ENCODE measurements around the gene ILRUN. TPM values are rescaled to one million over a fixed set of nuclear protein-coding genes. Genes with fewer than 3 reads are reported as not detected.
"Not testable (repeated sequence)": the region's sequence is repeated elsewhere in the genome, so short reads cannot be mapped to it uniquely, and the experiment has no call there.

The ILRUN gene
- total RNA-seq, 1 experiment from 2014 or later = 68.9 TPM

DNA sequence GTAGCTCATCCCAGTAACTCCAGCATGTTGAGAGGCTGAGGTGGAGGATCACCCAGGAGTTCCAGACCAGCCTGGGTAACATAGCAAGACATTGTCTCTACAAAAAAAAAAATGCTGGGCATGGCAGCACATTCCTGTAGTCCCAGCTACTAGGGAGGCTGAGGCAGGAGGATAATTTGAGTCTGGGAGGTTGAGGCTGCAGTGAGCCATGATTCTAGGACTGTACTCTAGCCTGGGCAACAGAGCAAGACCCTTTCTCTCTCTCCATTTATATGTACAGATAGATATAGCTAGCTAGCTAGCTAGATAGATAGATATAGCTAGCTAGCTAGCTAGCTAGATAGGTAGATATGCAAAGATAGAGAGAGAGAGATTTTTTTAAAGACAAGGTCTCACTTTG is 20.4 kb downstream of the ILRUN start:
- Histone ChIP-seq H3K4me2 (no peak overlapping the region), H3K27me3 (ENCODE audit: insufficient read depth, low read depth) (no peaks in the 10 kb centered on the region), H3F3A (ENCODE audit: insufficient read depth, low read depth) (peaks cover 29% of the 10 kb centered on the region), H4K20me1 (ENCODE audit: insufficient read depth) (no peaks in the 10 kb centered on the region), H3K79me2 (ENCODE audit: low read depth) (peaks cover 97% of the 10 kb centered on the region), H3K4me3 (no peak overlapping the region), H3K27ac (no peak overlapping the region), H3K4me1 (replicated peaks; ENCODE audit: insufficient read depth) (peaks cover 29% of the 10 kb centered on the region), H3K9me2 (ENCODE audit: insufficient read depth) (no peaks in the 10 kb centered on the region), H3K36me3 (ENCODE audit: low read depth) (no peaks in the 10 kb centered on the region; the same call in 1 of the 2 replicates), H3K9me3 (ENCODE audit: insufficient read depth, low read depth) (no peaks in the 10 kb centered on the region), H2AFZ (no peak overlapping the region)
- POLR2A ChIA-PET (ENCODE audit: unreplicated experiment) = no interaction called here
- intact Hi-C loops (cut with micrococcal nuclease; ENCODE audit: unreplicated experiment) = no loop called here
- DNase-seq = no peak
- CTCF ChIA-PET = no interaction called here
- TF ChIP-seq, protein P1, sequence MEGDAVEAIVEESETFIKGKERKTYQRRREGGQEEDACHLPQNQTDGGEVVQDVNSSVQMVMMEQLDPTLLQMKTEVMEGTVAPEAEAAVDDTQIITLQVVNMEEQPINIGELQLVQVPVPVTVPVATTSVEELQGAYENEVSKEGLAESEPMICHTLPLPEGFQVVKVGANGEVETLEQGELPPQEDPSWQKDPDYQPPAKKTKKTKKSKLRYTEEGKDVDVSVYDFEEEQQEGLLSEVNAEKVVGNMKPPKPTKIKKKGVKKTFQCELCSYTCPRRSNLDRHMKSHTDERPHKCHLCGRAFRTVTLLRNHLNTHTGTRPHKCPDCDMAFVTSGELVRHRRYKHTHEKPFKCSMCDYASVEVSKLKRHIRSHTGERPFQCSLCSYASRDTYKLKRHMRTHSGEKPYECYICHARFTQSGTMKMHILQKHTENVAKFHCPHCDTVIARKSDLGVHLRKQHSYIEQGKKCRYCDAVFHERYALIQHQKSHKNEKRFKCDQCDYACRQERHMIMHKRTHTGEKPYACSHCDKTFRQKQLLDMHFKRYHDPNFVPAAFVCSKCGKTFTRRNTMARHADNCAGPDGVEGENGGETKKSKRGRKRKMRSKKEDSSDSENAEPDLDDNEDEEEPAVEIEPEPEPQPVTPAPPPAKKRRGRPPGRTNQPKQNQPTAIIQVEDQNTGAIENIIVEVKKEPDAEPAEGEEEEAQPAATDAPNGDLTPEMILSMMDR (conservative IDR thresholded peaks at IDR 0.05) = no peak
- no peak for TF ChIP-seq EZH2 (IDR thresholded peaks at IDR 0.05; ENCODE audit: low read depth)
- BruUV-seq (replicated peaks) = no TSS peak

DNA sequence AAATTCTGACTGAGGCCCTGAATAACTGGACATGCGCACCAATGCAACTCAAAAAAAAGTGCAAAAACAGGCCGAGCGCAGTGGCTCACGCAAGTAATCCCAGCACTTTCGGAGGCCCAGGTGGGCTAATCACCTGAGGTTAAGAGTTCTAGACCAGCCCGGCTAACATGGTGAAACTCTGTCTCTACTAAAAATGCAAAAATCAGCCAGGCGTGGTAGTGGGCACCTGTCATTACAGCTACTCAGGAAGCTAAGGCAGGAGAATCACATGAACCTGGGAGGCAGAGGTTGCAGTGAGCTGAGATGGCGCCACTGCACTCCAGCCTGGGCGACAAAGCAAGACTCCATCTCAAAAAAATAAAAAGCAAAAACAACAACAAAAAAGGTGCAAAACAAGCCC is 21.6 kb downstream of the ILRUN start:
- H3K9me3 ChIP-seq (ENCODE audit: insufficient read depth, low read depth); H3K27me3 ChIP-seq (ENCODE audit: insufficient read depth, low read depth); H4K20me1 ChIP-seq (ENCODE audit: insufficient read depth); H3K36me3 ChIP-seq (ENCODE audit: low read depth); CTCF ChIA-PET; H2AFZ ChIP-seq; DNase-seq; H3K27ac ChIP-seq; H3K4me2 ChIP-seq; BruUV-seq (replicated peaks); H3K4me3 ChIP-seq; intact Hi-C loops (cut with micrococcal nuclease; ENCODE audit: unreplicated experiment); H3K9me2 ChIP-seq (ENCODE audit: insufficient read depth): not testable (repeated sequence)
- peaks cover 20% of the 10 kb centered on the region for H3F3A ChIP-seq (ENCODE audit: insufficient read depth, low read depth)
- peaks cover 99% of the 10 kb centered on the region for H3K79me2 ChIP-seq (ENCODE audit: low read depth)
- H3K4me1 ChIP-seq (replicated peaks; ENCODE audit: insufficient read depth) = peaks cover 17% of the 10 kb centered on the region
- POLR2A ChIA-PET (ENCODE audit: unreplicated experiment) = interaction anchor here (0.7 kb wide), 1 partner anchor 16 kb away, joined by 4 read pairs; no protein-coding TSS in a partner anchor

DNA sequence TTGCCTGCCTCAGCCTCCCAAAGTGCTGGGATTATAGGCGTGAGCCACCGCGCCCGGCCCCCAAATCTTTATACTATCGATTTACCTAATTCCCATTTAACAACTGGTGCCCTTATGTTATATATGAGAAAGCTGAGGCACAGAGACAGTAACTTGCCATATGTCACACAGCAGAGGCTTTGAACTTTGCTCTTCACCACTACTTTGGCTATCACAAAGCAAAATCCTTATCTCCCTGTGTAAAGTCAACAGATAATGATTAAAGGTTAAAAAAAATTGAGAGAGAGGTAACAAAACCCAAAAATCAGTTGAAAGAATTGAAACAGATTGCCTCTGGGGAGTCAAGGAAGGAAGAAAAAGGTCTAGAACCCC is 22.3 kb downstream of the ILRUN start:
- Histone ChIP-seq H3K4me3 (no peak overlapping the region), H3K36me3 (ENCODE audit: low read depth) (no peaks in the 10 kb centered on the region; the same call in none of the 2 replicates), H3F3A (ENCODE audit: insufficient read depth, low read depth) (peaks cover 20% of the 10 kb centered on the region), H3K79me2 (ENCODE audit: low read depth) (peaks cover 99% of the 10 kb centered on the region), H4K20me1 (ENCODE audit: insufficient read depth) (no peaks in the 10 kb centered on the region), H3K9me3 (ENCODE audit: insufficient read depth, low read depth) (no peaks in the 10 kb centered on the region), H2AFZ (no peak overlapping the region), H3K27ac (no peak overlapping the region), H3K27me3 (ENCODE audit: insufficient read depth, low read depth) (no peaks in the 10 kb centered on the region), H3K9me2 (ENCODE audit: insufficient read depth) (no peaks in the 10 kb centered on the region), H3K4me1 (replicated peaks; ENCODE audit: insufficient read depth) (peaks cover 11% of the 10 kb centered on the region; the same call in 1 of the 2 replicates), H3K4me2 (no peak overlapping the region)
- intact Hi-C loops (cut with micrococcal nuclease; ENCODE audit: unreplicated experiment) = no loop called here
- CTCF ChIA-PET = no interaction called here
- TF ChIP-seq EZH2 (IDR thresholded peaks at IDR 0.05; ENCODE audit: low read depth) = no peak
- TF ChIP-seq, protein P1 (conservative IDR thresholded peaks at IDR 0.05) = no peak
- DNase-seq = no peak
- BruUV-seq (replicated peaks) = no TSS peak
- POLR2A ChIA-PET (ENCODE audit: unreplicated experiment) = interaction anchor here (0.6 kb wide), 1 partner anchor 104 kb away, joined by 3 read pairs; no protein-coding TSS in a partner anchor

DNA sequence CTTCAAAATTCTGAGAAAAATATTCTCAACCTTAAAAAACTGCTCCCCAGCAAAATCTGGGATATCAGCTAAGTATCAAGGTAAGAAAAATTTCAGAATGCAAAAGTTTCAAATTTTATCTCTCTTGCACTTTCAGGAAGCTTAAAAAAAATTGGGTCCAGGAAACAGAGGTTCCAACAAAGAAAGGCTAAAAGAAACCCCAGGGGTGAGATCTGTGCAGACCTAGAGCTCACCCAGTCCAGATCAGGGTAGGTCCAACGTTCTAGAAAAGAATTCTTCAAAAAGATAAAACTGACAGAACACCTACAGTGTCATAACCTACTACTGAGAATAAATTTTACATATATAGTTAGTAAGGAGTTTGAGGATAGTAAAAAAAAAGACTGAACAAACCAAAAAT is 23.5 kb downstream of the ILRUN start:
- ChIA-PET CTCF (no interaction called here), POLR2A (ENCODE audit: unreplicated experiment) (interaction anchor here (0.6 kb wide), 1 partner anchor 11 kb away, joined by 5 read pairs; no protein-coding TSS in a partner anchor)
- intact Hi-C loops (cut with micrococcal nuclease; ENCODE audit: unreplicated experiment) = no loop called here

More for the DNA sequence above, 23.5 kb downstream of the ILRUN start:
- no peaks in the 10 kb centered on the region for H3K9me3 ChIP-seq (ENCODE audit: insufficient read depth, low read depth)
- H3K79me2 ChIP-seq (ENCODE audit: low read depth) = peaks cover 100% of the 10 kb centered on the region
- H2AFZ ChIP-seq = no peak overlapping the region
- peaks cover 16% of the 10 kb centered on the region for H3F3A ChIP-seq (ENCODE audit: insufficient read depth, low read depth)
- H3K27ac ChIP-seq = peak overlapping the region; percentile 61
- no peak for DNase-seq
- H3K36me3 ChIP-seq (ENCODE audit: low read depth) = no peaks in the 10 kb centered on the region; the same call in none of the 2 replicates
- no peak overlapping the region for H3K4me2 ChIP-seq
- no peaks in the 10 kb centered on the region for H3K9me2 ChIP-seq (ENCODE audit: insufficient read depth)
- H3K27me3 ChIP-seq (ENCODE audit: insufficient read depth, low read depth) = no peaks in the 10 kb centered on the region
- H4K20me1 ChIP-seq (ENCODE audit: insufficient read depth) = no peaks in the 10 kb centered on the region
- H3K4me3 ChIP-seq = no peak overlapping the region
- no TSS peak for BruUV-seq (replicated peaks)
- peaks cover 11% of the 10 kb centered on the region; the same call in 1 of the 2 replicates for H3K4me1 ChIP-seq (replicated peaks; ENCODE audit: insufficient read depth)
- no peak for TF ChIP-seq EZH2 (IDR thresholded peaks at IDR 0.05; ENCODE audit: low read depth)
- TF ChIP-seq, protein P1 (conservative IDR thresholded peaks at IDR 0.05) = no peak
